Activated T-helper 17 cell treated with anti-CD3 and anti-CD28 coated beads, Interleukin-2, amount 50 U/mL, for 72 hours (primary cell): Measurements from ENCODE around the gene SLC6A18. TPM values are rescaled to one million over a fixed set of nuclear protein-coding genes. Genes with fewer than 3 reads are reported as not detected.
"Not testable (repeated sequence)": the region's sequence is repeated elsewhere in the genome, so short reads cannot be mapped to it uniquely, and the experiment has no call there.

Source experiments
- ATAC-seq: fragments of 150-1000 bp; cut with Tn5 transposase; replicated peaks from 2 replicates; pipeline ENCODE4 v1.10.0; 2021; ENCODE audit warnings: mild to moderate bottlenecking, moderate library complexity
- H3K27ac Mint-ChIP-seq: one replicate; pipeline ENCODE4 v1.8.0; 2022; ENCODE audit warnings: mixed read lengths
- H3K27me3 Mint-ChIP-seq: one replicate; pipeline ENCODE4 v1.8.0; 2022; ENCODE audit warnings: mixed read lengths
- H3K36me3 Mint-ChIP-seq: one replicate; pipeline ENCODE4 v1.8.0; 2022; ENCODE audit warnings: low read depth, mild to moderate bottlenecking, mixed read lengths
- H3K4me1 Mint-ChIP-seq: one replicate; pipeline ENCODE4 v1.8.0; 2022; ENCODE audit warnings: mixed read lengths
- H3K4me3 Mint-ChIP-seq: one replicate; pipeline ENCODE4 v1.8.0; 2022; ENCODE audit warnings: mild to moderate bottlenecking, mixed read lengths
- H3K9me3 Mint-ChIP-seq: one replicate; pipeline ENCODE4 v1.8.0; 2022; ENCODE audit warnings: mixed read lengths
- total RNA-seq, 2 donors: library from RNA; stranded (reverse); gene quantifications; one replicate each; pipeline ENCODE4 v1.2.3, GENCODE V29; 2022

SLC6A18 gene
- total RNA-seq, 2 donors from 2014 or later, result not detected

DNA sequence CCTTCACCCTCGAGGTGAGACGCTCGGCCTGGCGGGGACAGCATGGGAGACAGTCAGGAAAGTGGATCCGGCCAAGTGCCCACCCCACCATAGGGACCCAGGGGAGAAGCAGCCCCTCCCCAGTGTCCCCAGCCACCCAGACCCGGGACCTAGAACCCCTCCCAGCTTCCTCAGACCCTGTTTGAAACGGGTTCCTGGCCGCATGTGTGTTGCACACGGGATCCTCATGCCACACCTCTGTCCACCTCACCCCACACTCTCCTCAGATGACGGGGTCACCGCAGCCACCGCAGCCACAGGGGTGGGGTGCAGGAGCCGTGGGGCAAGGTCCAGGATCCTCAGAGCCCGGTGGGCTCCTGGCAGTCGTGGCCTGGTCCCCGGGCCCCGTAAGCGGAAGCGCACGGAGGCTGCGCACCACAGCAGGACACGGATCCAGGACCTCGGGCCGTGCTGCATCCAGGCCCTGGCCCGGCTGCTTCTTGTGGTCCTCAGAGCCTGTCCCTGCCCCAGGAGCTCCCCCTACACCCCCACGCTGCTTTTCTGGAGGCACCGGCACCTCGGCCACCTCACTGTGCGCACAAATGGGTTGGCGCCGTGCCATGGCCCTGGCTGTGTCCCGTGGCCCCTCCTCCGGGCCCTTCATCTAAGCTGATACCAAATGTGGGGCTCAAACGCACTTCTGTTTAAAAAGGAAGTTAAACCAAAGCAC lies 54.4 kb downstream of the SLC6A18 start:
- H3K4me3 Mint-ChIP-seq, result no peak overlapping the region
- H3K36me3 Mint-ChIP-seq, result no peaks in the 10 kb centered on the region
- H3K9me3 Mint-ChIP-seq, result no peaks in the 10 kb centered on the region
- H3K27ac Mint-ChIP-seq, result no peak overlapping the region
- H3K27me3 Mint-ChIP-seq, result no peaks in the 10 kb centered on the region
- ATAC-seq, result no peak
- no peaks in the 10 kb centered on the region for H3K4me1 Mint-ChIP-seq

DNA sequence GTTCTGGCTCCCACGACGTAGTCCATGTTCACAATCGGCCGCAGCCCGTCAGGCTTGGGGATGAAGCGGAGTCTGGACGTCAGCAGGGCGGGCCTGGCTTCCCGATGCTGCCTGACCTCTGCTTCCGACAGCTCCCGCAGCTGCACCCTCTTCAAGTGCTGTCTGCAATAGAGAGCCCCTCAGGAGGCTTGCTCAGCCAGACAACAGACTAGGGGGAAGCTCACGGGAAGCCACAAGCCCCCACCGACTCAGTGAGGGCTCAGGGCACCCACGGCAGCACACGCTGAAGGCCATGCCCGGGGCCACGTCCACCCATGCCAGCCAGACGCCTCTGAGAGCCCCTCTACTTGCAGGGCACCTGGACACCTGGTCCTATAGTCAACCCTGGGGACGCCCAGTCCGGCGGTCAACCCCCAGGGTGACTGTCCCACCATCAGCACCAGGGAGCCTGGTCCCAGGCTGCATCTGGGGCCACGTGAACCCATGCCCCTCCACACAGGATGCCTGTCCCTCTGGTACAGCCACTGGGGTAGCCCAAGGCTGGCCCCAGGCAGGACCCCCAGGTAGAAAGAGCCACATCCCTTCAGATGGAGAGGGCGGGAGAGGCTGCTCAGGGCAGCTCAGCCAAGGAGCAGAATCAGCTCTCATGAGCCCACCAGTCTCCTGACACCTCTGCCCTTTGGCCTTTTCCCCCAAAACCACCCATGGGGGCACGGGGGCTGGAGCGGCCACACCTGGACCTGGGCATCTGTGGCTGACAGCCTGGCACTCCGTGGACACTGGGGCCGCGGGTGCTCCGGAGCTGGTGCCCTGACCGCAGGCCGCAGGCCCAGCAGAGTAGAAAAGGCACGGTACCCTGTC lies 55.2 kb downstream of the SLC6A18 start:
- no peaks in the 10 kb centered on the region for H3K36me3 Mint-ChIP-seq
- H3K9me3 Mint-ChIP-seq, result no peaks in the 10 kb centered on the region
- H3K4me3 Mint-ChIP-seq, result no peak overlapping the region
- H3K4me1 Mint-ChIP-seq, result no peaks in the 10 kb centered on the region
- no peaks in the 10 kb centered on the region for H3K27me3 Mint-ChIP-seq
- H3K27ac Mint-ChIP-seq, result no peak overlapping the region
- no peak for ATAC-seq

DNA sequence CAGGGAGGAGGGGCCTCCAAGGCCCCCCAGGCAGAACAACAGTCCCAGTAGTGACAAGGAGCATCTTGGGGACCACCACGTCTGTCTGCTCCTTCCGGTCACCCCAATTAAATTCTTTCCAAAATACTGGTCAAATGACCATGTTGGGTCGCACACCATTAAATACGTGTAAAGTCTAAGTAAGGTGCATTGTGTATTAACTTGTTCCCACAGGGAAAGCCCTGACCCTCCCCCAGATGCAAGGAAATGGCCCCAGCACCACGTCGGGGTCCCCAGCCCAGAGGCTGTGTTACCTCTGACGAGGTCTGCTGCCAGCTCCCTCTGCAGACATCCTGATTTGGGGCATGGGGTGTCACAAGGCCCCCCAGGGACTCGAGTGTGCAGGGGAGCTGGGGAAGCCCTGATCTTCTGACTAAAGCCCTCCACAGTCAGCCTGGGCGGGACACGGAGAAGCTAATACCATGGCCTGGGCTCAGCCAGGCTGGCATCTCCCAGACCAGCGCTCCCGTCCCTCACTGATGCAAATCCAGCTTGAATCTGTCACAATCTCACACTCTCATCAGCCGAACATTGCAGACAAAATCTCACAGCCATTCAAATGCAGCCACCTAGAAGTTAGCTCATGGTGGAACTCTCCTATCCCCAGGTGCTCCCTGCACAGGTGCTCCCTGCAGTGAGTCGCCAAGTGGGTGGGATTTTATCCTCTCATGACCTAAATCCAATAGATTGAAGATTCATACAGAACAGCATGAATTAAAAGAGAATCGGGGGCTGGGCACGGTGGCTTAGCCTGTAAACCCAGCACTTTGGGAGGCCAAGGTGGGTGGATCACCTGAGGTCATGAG lies 56.1 kb downstream of the SLC6A18 start:
- no peaks in the 10 kb centered on the region for H3K27me3 Mint-ChIP-seq
- ATAC-seq, result no peak
- H3K36me3 Mint-ChIP-seq, result no peaks in the 10 kb centered on the region
- no peaks in the 10 kb centered on the region for H3K4me1 Mint-ChIP-seq
- no peak overlapping the region for H3K27ac Mint-ChIP-seq
- no peak overlapping the region for H3K4me3 Mint-ChIP-seq
- H3K9me3 Mint-ChIP-seq, result no peaks in the 10 kb centered on the region

DNA sequence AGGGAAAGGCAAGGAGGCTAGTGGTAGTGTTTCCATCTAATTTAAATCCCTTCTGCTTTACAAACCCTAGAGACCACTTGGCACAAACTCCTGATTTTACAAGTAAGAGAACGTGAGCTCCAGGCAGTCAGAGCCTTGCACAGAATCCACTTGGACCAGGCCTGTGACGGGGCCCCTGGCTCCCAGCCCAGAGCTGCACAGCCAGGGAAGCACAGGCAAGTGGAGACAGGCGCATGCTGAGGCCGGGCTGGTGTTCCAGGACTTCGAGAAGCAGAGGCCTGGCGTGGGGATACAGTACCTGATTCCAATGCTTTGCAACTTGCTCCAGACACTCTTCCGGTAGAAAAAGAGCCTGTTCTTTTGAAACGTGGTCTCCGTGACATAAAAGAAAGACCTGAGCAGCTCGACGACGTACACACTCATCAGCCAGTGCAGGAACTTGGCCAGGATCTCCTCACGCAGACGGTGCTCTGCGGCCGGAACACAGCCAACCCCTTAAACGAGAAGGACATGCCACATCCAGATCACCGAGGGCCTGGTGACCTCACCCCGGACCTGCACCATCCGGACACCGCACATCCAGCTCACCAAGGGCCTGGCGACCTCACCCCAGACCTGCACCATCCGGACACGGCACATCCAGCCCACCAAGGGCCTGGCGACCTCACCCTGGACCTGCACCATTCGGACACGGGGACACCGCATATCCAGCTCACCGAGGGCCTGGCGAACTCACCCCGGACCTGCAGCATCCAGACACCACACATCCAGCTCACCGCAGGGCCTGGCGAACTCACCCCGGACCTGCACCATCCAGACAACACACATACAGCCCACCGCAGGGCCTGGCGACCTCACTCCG lies 57.2 kb downstream of the SLC6A18 start:
- ATAC-seq, result no peak
- Mint-ChIP-seq H3K4me1 (no peaks in the 10 kb centered on the region), H3K27ac (no peak overlapping the region), H3K27me3 (no peaks in the 10 kb centered on the region), H3K4me3 (no peak overlapping the region), H3K9me3 (no peaks in the 10 kb centered on the region), H3K36me3 (no peaks in the 10 kb centered on the region)

DNA sequence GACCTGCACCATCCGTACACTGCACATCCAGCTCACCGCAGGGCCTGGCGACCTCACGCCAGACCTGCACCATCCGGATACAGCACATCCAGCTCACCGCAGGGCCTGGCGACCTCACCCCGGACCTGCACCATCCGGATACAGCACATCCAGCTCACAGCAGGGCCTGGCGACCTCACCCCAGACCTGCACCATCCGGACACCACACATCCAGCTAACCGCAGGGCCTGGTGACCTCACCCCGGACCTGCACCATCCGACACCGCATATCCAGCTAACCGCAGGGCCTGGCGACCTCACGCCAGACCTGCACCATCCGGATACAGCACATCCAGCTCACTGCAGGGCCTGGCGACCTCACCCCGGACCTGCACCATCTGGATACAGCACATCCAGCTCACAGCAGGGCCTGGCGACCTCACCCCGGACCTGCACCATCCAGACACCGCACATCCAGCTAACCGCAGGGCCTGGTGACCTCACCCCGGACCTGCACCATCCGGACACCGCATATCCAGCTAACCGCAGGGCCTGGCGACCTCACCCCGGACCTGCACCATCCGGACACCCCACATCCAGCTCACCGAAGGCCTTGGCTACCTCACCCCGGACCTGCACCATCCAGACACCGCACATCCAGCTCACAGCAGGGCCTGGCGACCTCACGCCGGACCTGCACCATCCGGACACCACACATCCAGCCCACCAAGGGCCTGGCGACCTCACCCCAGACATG lies 58.0 kb downstream of the SLC6A18 start:
- H3K4me3 Mint-ChIP-seq, ATAC-seq, H3K4me1 Mint-ChIP-seq, H3K36me3 Mint-ChIP-seq, H3K9me3 Mint-ChIP-seq, H3K27me3 Mint-ChIP-seq, H3K27ac Mint-ChIP-seq: not testable (repeated sequence)

DNA sequence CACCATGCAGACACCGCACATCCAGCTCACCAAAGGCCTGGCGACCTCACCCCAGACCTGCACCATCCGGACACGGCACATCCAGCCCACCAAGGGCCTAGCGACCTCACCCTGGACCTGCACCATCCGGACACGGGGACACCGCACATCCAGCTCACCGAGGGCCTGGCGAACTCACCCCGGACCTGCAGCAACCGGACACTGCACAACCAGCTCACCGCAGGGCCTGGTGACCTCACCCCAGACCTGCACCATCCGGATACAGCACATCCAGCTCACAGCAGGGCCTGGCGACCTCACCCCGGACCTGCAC lies 58.5 kb downstream of the SLC6A18 start:
- H3K36me3 Mint-ChIP-seq, H3K4me1 Mint-ChIP-seq, H3K9me3 Mint-ChIP-seq, ATAC-seq, H3K27ac Mint-ChIP-seq, H3K4me3 Mint-ChIP-seq, H3K27me3 Mint-ChIP-seq: not testable (repeated sequence)

DNA sequence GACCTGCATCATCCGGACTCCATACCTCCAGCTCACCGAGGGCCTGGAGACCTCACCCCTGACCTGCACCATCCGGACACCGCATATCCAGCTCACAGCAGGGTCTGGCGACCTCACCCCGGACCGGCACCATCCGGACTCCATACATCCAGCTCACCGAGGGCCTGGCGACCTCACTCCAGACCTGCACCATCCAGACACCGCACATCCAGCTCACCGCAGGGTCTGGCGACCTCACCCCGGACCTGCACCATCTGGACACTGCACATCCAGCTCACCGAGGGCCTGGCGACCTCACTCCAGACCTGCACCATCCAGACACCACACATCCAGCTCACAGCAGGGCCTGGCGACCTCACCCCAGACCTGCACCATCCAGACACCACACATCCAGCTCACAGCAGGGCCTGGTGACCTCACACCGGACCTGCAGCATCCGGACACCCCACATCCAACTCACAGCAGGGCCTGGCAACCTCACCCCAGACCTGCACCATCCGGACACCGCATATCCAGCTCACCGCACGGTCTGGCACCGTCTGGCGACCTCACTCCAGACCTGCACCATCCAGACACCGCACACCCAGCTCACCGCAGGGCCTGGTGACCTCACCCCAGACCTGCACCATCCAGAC lies 59.3 kb downstream of the SLC6A18 start:
- not testable (repeated sequence) for H3K27me3 Mint-ChIP-seq, H3K4me3 Mint-ChIP-seq, ATAC-seq, H3K27ac Mint-ChIP-seq, H3K4me1 Mint-ChIP-seq, H3K36me3 Mint-ChIP-seq, H3K9me3 Mint-ChIP-seq

DNA sequence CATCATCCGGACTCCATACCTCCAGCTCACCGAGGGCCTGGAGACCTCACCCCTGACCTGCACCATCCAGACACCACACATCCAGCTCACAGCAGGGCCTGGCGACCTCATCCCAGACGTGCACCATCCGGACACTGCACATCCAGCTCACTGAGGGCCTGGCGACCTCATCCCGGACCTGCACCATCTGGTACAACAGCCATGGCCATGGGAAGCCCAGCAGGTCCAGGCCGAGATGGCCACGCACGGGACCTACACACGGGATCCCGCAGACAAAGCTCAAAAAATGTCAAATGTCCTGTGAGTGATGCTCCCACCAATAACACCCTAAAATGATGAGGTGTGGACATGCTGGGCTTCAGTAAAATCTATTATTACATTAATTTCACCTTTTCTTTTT lies 60.0 kb downstream of the SLC6A18 start:
- H3K36me3 Mint-ChIP-seq, result no peaks in the 10 kb centered on the region
- H3K4me1 Mint-ChIP-seq, result no peaks in the 10 kb centered on the region
- H3K27me3 Mint-ChIP-seq, result no peaks in the 10 kb centered on the region
- H3K4me3 Mint-ChIP-seq, result no peak overlapping the region
- ATAC-seq, result no peak
- H3K27ac Mint-ChIP-seq, result no peak overlapping the region
- H3K9me3 Mint-ChIP-seq, result no peaks in the 10 kb centered on the region

DNA sequence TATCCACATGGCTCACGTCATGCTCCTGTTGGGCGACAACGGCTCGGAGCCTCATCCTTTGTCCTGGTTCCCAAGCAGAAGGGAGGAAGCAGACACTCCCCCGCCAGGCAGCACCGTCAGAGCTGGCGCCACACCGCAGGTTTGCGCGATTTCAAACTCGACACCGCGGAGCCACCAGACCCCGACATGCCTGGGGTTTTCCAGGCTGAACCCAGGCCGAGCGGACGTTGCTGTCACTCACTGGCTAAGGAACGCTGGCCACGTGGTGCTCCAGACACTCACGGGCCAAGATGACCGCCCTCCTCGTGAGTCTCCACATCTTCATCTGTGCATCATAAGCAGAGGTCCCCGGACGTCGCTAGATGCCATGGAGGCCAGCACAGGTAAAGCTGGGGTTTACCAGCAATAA lies 60.7 kb downstream of the SLC6A18 start:
- no peak overlapping the region for H3K4me3 Mint-ChIP-seq
- no peaks in the 10 kb centered on the region for H3K9me3 Mint-ChIP-seq
- no peak overlapping the region for H3K27ac Mint-ChIP-seq
- no peaks in the 10 kb centered on the region for H3K4me1 Mint-ChIP-seq
- H3K36me3 Mint-ChIP-seq, result no peaks in the 10 kb centered on the region
- ATAC-seq, result no peak
- no peaks in the 10 kb centered on the region for H3K27me3 Mint-ChIP-seq

DNA sequence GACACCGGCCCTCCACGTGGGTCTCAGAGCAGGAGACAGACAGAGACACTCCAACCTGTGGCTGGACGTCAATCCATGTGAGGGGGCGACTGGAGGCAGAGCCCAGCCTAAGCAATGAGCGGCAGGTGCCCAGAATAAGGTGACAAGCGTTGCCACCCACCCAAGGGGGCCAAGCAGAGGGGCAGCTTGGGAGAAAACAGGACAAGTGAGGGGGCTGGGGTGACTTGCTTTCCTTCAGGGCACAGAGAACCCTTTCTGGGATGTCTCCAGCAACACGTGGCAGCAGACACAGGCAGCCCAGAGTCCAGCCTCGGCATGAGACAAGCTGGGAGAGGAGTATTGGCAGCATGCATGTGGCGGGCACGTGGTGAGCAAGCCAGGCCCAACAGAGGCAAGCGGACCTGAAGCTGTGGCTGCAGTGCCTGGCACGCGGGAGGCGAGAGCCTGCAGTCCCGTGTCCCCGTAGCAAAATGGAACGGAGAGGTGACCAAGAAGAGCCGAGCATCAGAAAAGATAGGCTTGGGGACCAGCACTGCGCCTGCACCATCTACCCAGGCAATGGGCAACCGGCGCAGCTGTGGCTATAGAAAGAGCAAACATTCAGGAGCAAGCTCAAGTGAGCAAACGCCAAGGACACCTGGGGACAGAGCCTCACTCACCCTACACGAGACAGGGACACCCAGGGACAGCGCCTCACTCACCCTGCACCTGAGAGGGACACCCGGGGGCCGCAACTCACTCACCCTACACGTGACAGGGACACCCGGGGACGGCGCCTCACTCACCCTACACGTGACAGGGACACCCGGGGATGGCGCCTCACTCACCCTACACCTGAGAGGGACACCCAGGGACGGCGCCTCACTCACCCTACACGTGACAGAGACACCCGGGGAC lies 63.5 kb downstream of the SLC6A18 start:
- no peak for ATAC-seq
- Mint-ChIP-seq H3K27me3 (no peaks in the 10 kb centered on the region), H3K36me3 (no peaks in the 10 kb centered on the region), H3K27ac (no peak overlapping the region), H3K4me1 (no peaks in the 10 kb centered on the region), H3K9me3 (no peaks in the 10 kb centered on the region), H3K4me3 (no peak overlapping the region)

DNA sequence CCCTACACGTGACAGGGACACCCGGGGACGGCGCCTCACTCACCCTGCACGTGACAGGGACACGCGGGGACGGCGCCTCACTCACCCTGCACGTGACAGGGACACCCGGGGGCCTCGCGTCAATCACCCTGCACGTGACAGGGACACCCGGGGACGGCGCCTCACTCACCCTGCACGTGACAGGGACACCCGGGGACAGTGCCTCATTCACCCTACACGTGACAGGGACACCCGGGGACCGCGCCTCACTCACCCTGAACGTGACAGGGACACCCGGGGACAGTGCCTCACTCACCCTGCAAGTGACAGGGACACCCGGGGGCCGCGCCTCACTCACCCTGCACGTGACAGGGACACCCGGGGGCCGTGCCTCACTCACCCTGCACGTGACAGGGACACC lies 64.4 kb downstream of the SLC6A18 start:
- not testable (repeated sequence) for H3K9me3 Mint-ChIP-seq, H3K4me1 Mint-ChIP-seq, H3K4me3 Mint-ChIP-seq, H3K27me3 Mint-ChIP-seq, ATAC-seq, H3K36me3 Mint-ChIP-seq, H3K27ac Mint-ChIP-seq

DNA sequence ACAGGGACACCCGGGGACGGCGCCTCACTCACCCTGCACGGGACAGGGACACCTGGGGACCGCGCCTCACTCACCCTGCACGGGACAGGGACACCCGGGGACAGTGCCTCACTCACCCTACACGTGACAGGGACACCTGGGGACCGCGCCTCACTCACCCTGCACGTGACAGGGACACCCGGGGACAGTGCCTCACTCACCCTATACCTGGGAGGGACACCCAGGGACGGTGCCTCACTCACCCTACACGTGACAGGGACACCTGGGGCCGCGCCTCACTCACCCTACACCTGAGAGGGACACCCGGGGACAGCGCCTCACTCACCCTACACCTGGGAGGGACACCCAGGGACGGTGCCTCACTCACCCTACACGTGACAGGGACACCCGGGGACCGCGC lies 65.8 kb downstream of the SLC6A18 start:
- not testable (repeated sequence) for H3K4me1 Mint-ChIP-seq, ATAC-seq

More for the DNA sequence above, 65.8 kb downstream of the SLC6A18 start:
- not testable (repeated sequence) for H3K4me3 Mint-ChIP-seq, H3K36me3 Mint-ChIP-seq, H3K27ac Mint-ChIP-seq, H3K27me3 Mint-ChIP-seq, H3K9me3 Mint-ChIP-seq
